ENCODE measurements around the gene AEN. TPM values are rescaled to one million over a fixed set of nuclear protein-coding genes. Genes with fewer than 3 reads are reported as not detected.

Gene AEN
- total RNA-seq, 1 donor: 81.6 TPM

- no peak overlapping the region for H3K4me3 ChIP-seq (ENCODE audit: low read depth, low read length)
- no peak for TF ChIP-seq CTCF (IDR thresholded peaks at IDR 0.05; ENCODE audit: insufficient read depth, low read depth, low read length)
- DNase-seq (ENCODE audit: low read depth): no peak
Observed at GRCh38 chr15:88619796-88620195, 1.3 kb upstream of the AEN start.

- TF ChIP-seq CTCF (IDR thresholded peaks at IDR 0.05; ENCODE audit: insufficient read depth, low read depth, low read length): no peak
- peak overlapping the region; percentile 89 for H3K4me3 ChIP-seq (ENCODE audit: low read depth, low read length)
- peak; percentile 51 for DNase-seq (ENCODE audit: low read depth)
Observed at GRCh38 chr15:88621789-88622604, 857 bp downstream of the AEN start.

GRCh38 chr15:88622605-88622975 is 1.4 kb downstream of the AEN start:
- peak overlapping the region; percentile 89 for H3K4me3 ChIP-seq (ENCODE audit: low read depth, low read length)
- no peak for DNase-seq (ENCODE audit: low read depth)
- no peak for TF ChIP-seq CTCF (IDR thresholded peaks at IDR 0.05; ENCODE audit: insufficient read depth, low read depth, low read length)

GRCh38 chr15:88623061-88623460 is 1.9 kb downstream of the AEN start:
- no peak for TF ChIP-seq CTCF (IDR thresholded peaks at IDR 0.05; ENCODE audit: insufficient read depth, low read depth, low read length)
- H3K4me3 ChIP-seq (ENCODE audit: low read depth, low read length): peak overlapping the region; percentile 89
- DNase-seq (ENCODE audit: low read depth): peak; percentile 78

GRCh38 chr15:88623632-88624031 is 2.5 kb downstream of the AEN start:
- TF ChIP-seq CTCF (IDR thresholded peaks at IDR 0.05; ENCODE audit: insufficient read depth, low read depth, low read length): no peak
- DNase-seq (ENCODE audit: low read depth): no peak
- H3K4me3 ChIP-seq (ENCODE audit: low read depth, low read length): peak overlapping the region; percentile 89

GRCh38 chr15:88624156-88624970 is 3.2 kb downstream of the AEN start:
- peak; percentile 77 for DNase-seq (ENCODE audit: low read depth)
- TF ChIP-seq CTCF (IDR thresholded peaks at IDR 0.05; ENCODE audit: insufficient read depth, low read depth, low read length): peak; percentile 65
- H3K4me3 ChIP-seq (ENCODE audit: low read depth, low read length): peak overlapping the region; percentile 29

Measured in fibroblast of villous mesenchyme (primary cell).